WTC11 (cell line): ENCODE measurements around the gene TAF3. TPM values are rescaled to one million over a fixed set of nuclear protein-coding genes. Genes with fewer than 3 reads are reported as not detected.

Source experiments
- ATAC-seq: fragments of 200-7000 bp; cut with Tn5 transposase; 2 replicates; pipeline ENCODE4 v1.10.0; 2021; ENCODE audit warnings: mild to moderate bottlenecking, moderate library complexity
- CTCF ChIA-PET: fragments of 300-600 bp; sonication (Branson Sonifier 250); formaldehyde crosslinking; loops from one replicate; lab custom pipeline; 2021; ENCODE audit warnings: antibody characterized with exemption; lab: Charles Lee
- POLR2A ChIA-PET: fragments of 350-600 bp; sonication (Branson Sonifier 250); formaldehyde crosslinking; loops from one replicate; lab custom pipeline; 2021; ENCODE audit warnings: antibody characterized with exemption; lab: Charles Lee
- DNase-seq: peaks from one replicate; pipeline ENCODE4 v3.0.0; 2021; ENCODE audit warnings: low spot score
- H3K27ac Mint-ChIP-seq: 2 replicates; pipeline ENCODE4 v1.8.0; 2021; ENCODE audit warnings: mixed read lengths
- H3K27me3 Mint-ChIP-seq: 2 replicates; pipeline ENCODE4 v1.8.0; 2021; ENCODE audit warnings: low read depth, mild to moderate bottlenecking, moderate library complexity, mixed read lengths
- H3K36me3 Mint-ChIP-seq: 2 replicates; pipeline ENCODE4 v1.8.0; 2021; ENCODE audit warnings: mixed read lengths
- H3K4me1 Mint-ChIP-seq: 2 replicates; pipeline ENCODE4 v1.8.0; 2022; ENCODE audit warnings: mixed read lengths
- H3K4me3 Mint-ChIP-seq: 2 replicates; pipeline ENCODE4 v1.8.0; 2021; ENCODE audit warnings: mild to moderate bottlenecking, moderate library complexity, mixed read lengths
- H3K9me3 Mint-ChIP-seq: 2 replicates; pipeline ENCODE4 v1.8.0; 2021; ENCODE audit warnings: mixed read lengths
- AR ChIP-seq: fragments of 250-450 bp; sonication (Bioruptor Pico); IDR thresholded peaks from 2 replicates; pipeline ENCODE4 v1.9.0; 2021; ENCODE audit warnings: mild to moderate bottlenecking
- ATF1 ChIP-seq: sonication (generic); formaldehyde crosslinking; IDR thresholded peaks from 2 replicates; pipeline ENCODE4 v1.8.1; 2023; ENCODE audit warnings: mild to moderate bottlenecking, moderate library complexity, missing genetic modification reagents
- ATF3 ChIP-seq: sonication (generic); formaldehyde crosslinking; conservative IDR thresholded peaks from 2 replicates; pipeline ENCODE4 v1.8.1; 2022; ENCODE audit warnings: mild to moderate bottlenecking, missing genetic modification reagents
- E2F1 ChIP-seq: sonication (generic); formaldehyde crosslinking; IDR thresholded peaks from 2 replicates; pipeline ENCODE4 v1.8.0; 2022; ENCODE audit warnings: mild to moderate bottlenecking, missing genetic modification reagents
- E2F4 ChIP-seq: sonication (generic); formaldehyde crosslinking; IDR thresholded peaks from 2 replicates; pipeline ENCODE4 v1.8.1; 2022; ENCODE audit warnings: low read depth, mild to moderate bottlenecking, moderate library complexity, missing genetic modification reagents, borderline replicate concordance
- E2F5 ChIP-seq: sonication (generic); formaldehyde crosslinking; IDR thresholded peaks from 2 replicates; pipeline ENCODE4 v1.8.1; 2022; ENCODE audit warnings: mild to moderate bottlenecking, moderate library complexity, missing genetic modification reagents
- FOXJ3 ChIP-seq: sonication (generic); formaldehyde crosslinking; IDR thresholded peaks from 2 replicates; pipeline ENCODE4 v1.9.0; 2021; ENCODE audit warnings: missing genetic modification reagents, mild to moderate bottlenecking, borderline replicate concordance
- IRF1 ChIP-seq: sonication (generic); formaldehyde crosslinking; IDR thresholded peaks from 2 replicates; pipeline ENCODE4 v1.8.0; 2023; ENCODE audit warnings: missing genetic modification reagents
- NFYB ChIP-seq: sonication (generic); formaldehyde crosslinking; conservative IDR thresholded peaks from 2 replicates; pipeline ENCODE4 v1.8.0; 2022; ENCODE audit warnings: low read depth, missing genetic modification reagents
- OVOL2 ChIP-seq: fragments of 250-450 bp; sonication (Bioruptor Pico); IDR thresholded peaks from 2 replicates; pipeline ENCODE4 v1.9.0; 2021; ENCODE audit warnings: mild to moderate bottlenecking, borderline replicate concordance
- PRDM15 ChIP-seq: sonication (generic); formaldehyde crosslinking; IDR thresholded peaks from 2 replicates; pipeline ENCODE4 v1.8.0; 2022; ENCODE audit warnings: missing genetic modification reagents
- PRRX2 ChIP-seq: fragments of 250-450 bp; sonication (Bioruptor Pico); IDR thresholded peaks from 2 replicates; pipeline ENCODE4 v1.8.0; 2021; ENCODE audit warnings: mild to moderate bottlenecking
- SMAD4 ChIP-seq: sonication (generic); formaldehyde crosslinking; IDR thresholded peaks from 2 replicates; pipeline ENCODE4 v1.8.0; 2022; ENCODE audit warnings: mild to moderate bottlenecking, missing genetic modification reagents
- TCF7 ChIP-seq: sonication (generic); formaldehyde crosslinking; IDR thresholded peaks from 2 replicates; pipeline ENCODE4 v1.8.0; 2022; ENCODE audit warnings: mild to moderate bottlenecking, low read depth, missing genetic modification reagents, moderate library complexity
- USF1 ChIP-seq: sonication (generic); formaldehyde crosslinking; IDR thresholded peaks from 2 replicates; pipeline ENCODE4 v1.8.0; 2022; ENCODE audit warnings: mild to moderate bottlenecking, missing genetic modification reagents
- total RNA-seq: library from RNA; stranded (reverse); gene quantifications from 3 replicates; pipeline ENCODE4 v1.2.3, GENCODE V29; 2021

TAF3 gene
- total RNA-seq, 1 experiment from 2014 or later = 8.9 TPM

GRCh38 chr10:7855205-7855604 lies 36.9 kb downstream of the TAF3 start (continued):
- TF ChIP-seq SMAD4 (CRISPR knock-in tag) = no peak
- TF ChIP-seq TCF7 (CRISPR knock-in tag) = no peak
- no peak for TF ChIP-seq FOXJ3 (CRISPR knock-in tag)

- peaks cover 15% of the 10 kb centered on the region for H3K36me3 Mint-ChIP-seq
- H3K4me1 Mint-ChIP-seq = peaks cover 25% of the 10 kb centered on the region
- ChIA-PET POLR2A (interaction anchor here (0.7 kb wide), 1 partner anchor 119 kb away, joined by 9 read pairs; no protein-coding TSS in a partner anchor), CTCF (no interaction called here)
- TF ChIP-seq PRRX2 (CRISPR knock-in tag) (no peak), USF1 (no peak), ATF1 (CRISPR knock-in tag) (no peak), AR (CRISPR knock-in tag) (no peak), SMAD4 (CRISPR knock-in tag) (no peak), IRF1 (CRISPR knock-in tag) (no peak), E2F5 (no peak), PRDM15 (CRISPR knock-in tag) (no peak), E2F4 (no peak), ATF3 (CRISPR knock-in tag) (no peak), NFYB (no peak), OVOL2 (CRISPR knock-in tag) (no peak), E2F1 (CRISPR knock-in tag) (no peak)
- TF ChIP-seq, all 79 proteins: peak for 0
- peaks cover 11% of the 10 kb centered on the region for H3K9me3 Mint-ChIP-seq
- no peak overlapping the region for H3K4me3 Mint-ChIP-seq
- ATAC-seq (no peak), DNase-seq (no peak)
- H3K27me3 Mint-ChIP-seq = peaks cover 2% of the 10 kb centered on the region; the same call in 1 of the 2 replicates
- no peak overlapping the region; the same call in 1 of the 2 replicates for H3K27ac Mint-ChIP-seq
Observed at GRCh38 chr10:7856678-7857077, 38.4 kb downstream of the TAF3 start.
